CD14-positive monocyte (primary cell): ENCODE measurements around the gene PHLDB2. TPM values are rescaled to one million over a fixed set of nuclear protein-coding genes. Genes with fewer than 3 reads are reported as not detected.

ENCODE experiments used
- DNase-seq, 3 donors: peaks; one replicate each; pipeline ENCODE4 v3.0.0-alpha.2; 2011 to 2022
- H2AFZ ChIP-seq: 2 replicates; pipeline ENCODE4 v1.6.0; 2012; ENCODE audit warnings: mild to moderate bottlenecking, low read depth, low read length, inconsistent platforms; ENCODE audit not compliant: insufficient read depth, poor library complexity, severe bottlenecking
- H3K27ac ChIP-seq, 2 donors: 1 replicate in 1 of 2; 2 replicates in 1 of 2; pipeline ENCODE4 v1.5.1; 2012 to 2013; ENCODE audit warnings: low read length in 2 of 2, control low read depth in 1 of 2, inconsistent platforms in 1 of 2, low read depth in 1 of 2, mild to moderate bottlenecking in 1 of 2
- H3K27me3 ChIP-seq, 2 donors: one replicate each; pipeline versions ENCODE4 v1.6.0 to v1.6.1; 2011 to 2013; ENCODE audit warnings: low read length in 2 of 2; ENCODE audit not compliant: control insufficient read depth in 2 of 2, insufficient read depth in 2 of 2
- H3K36me3 ChIP-seq, 2 donors: replicated peaks in 1 of 2; 1 replicate in 1 of 2; 2 replicates in 1 of 2; pipeline versions ENCODE4 v1.5.1 to v1.6.1; 2012 to 2013; ENCODE audit warnings: low read length in 2 of 2, control low read depth in 1 of 2, inconsistent platforms in 1 of 2, mild to moderate bottlenecking in 1 of 2; ENCODE audit not compliant: insufficient read depth in 2 of 2, control insufficient read depth in 1 of 2
- H3K4me1 ChIP-seq, 2 donors: 1 replicate in 1 of 2; 2 replicates in 1 of 2; pipeline versions ENCODE4 v1.5.1 to v1.6.1; 2012 to 2013; ENCODE audit warnings: low read length in 2 of 2, control low read depth in 1 of 2, inconsistent platforms in 1 of 2, mild to moderate bottlenecking in 1 of 2, moderate library complexity in 1 of 2; ENCODE audit not compliant: insufficient read depth in 2 of 2, control insufficient read depth in 1 of 2
- H3K4me2 ChIP-seq: replicated peaks from 2 replicates; pipeline ENCODE3; 2012; ENCODE audit warnings: low read length, moderate library complexity, mild to moderate bottlenecking; ENCODE audit not compliant: poor library complexity, severe bottlenecking; ENCODE audit errors: extremely low read depth
- H3K4me3 ChIP-seq, 3 experiments: fragments of 200-600 bp in 1 of 3; sonication (generic) in 1 of 3; replicated peaks in 1 of 3; 1 replicate in 2 of 3; 2 replicates in 1 of 3; pipeline ENCODE4 v1.5.1; 2011 to 2013; ENCODE audit warnings: low read length in 3 of 3, mild to moderate bottlenecking in 3 of 3, control low read depth in 2 of 3, low read depth in 2 of 3, inconsistent platforms in 1 of 3, moderate library complexity in 1 of 3
- H3K79me2 ChIP-seq: 2 replicates; pipeline ENCODE4 v1.6.0; 2012; ENCODE audit warnings: mild to moderate bottlenecking, control low read depth, inconsistent platforms, low read length, moderate library complexity; ENCODE audit not compliant: insufficient read depth
- H3K9ac ChIP-seq: 2 replicates; pipeline ENCODE4 v1.6.0; 2017; ENCODE audit warnings: low read length, mild to moderate bottlenecking; ENCODE audit not compliant: insufficient read depth, poor library complexity, severe bottlenecking
- H3K9me3 ChIP-seq, 2 donors: replicated peaks in 1 of 2; 1 replicate in 1 of 2; 2 replicates in 1 of 2; pipeline versions ENCODE4 v1.5.1 to v1.6.1; 2012 to 2013; ENCODE audit warnings: low read length in 2 of 2, control low read depth in 1 of 2; ENCODE audit not compliant: control insufficient read depth in 1 of 2, insufficient read depth in 1 of 2
- H4K20me1 ChIP-seq: 2 replicates; pipeline ENCODE4 v1.6.0; 2012; ENCODE audit warnings: mild to moderate bottlenecking, low read length, control low read depth, moderate library complexity; ENCODE audit not compliant: insufficient read depth
- H3K27ac Mint-ChIP-seq, 7 donors: one replicate each; pipeline ENCODE4 v1.8.0; 2020; ENCODE audit warnings: mild to moderate bottlenecking in 7 of 7, mixed read lengths in 7 of 7, moderate library complexity in 6 of 7, inconsistent platforms in 2 of 7
- H3K27me3 Mint-ChIP-seq, 3 donors: one replicate each; pipeline ENCODE4 v1.8.0; 2021 to 2022; ENCODE audit warnings: low read depth in 3 of 3, mild to moderate bottlenecking in 3 of 3, mixed read lengths in 3 of 3, moderate library complexity in 3 of 3, inconsistent platforms in 1 of 3
- H3K36me3 Mint-ChIP-seq, 2 donors: one replicate each; pipeline ENCODE4 v1.8.0; 2020; ENCODE audit warnings: mixed read lengths in 2 of 2, inconsistent platforms in 1 of 2, mild to moderate bottlenecking in 1 of 2
- H3K4me1 Mint-ChIP-seq: one replicate; pipeline ENCODE4 v1.8.0; 2020; ENCODE audit warnings: mild to moderate bottlenecking, mixed read lengths
- H3K4me3 Mint-ChIP-seq, 2 donors: one replicate each; pipeline ENCODE4 v1.8.0; 2020; ENCODE audit warnings: mild to moderate bottlenecking in 2 of 2, mixed read lengths in 2 of 2, moderate library complexity in 1 of 2
- H3K9me3 Mint-ChIP-seq, 7 donors: one replicate each; pipeline ENCODE4 v1.8.0; 2020 to 2022; ENCODE audit warnings: mixed read lengths in 7 of 7, mild to moderate bottlenecking in 6 of 7, moderate library complexity in 6 of 7, inconsistent platforms in 2 of 7
- WGBS: methylation state at CpG from one replicate; pipeline ENCODE4 v1.1.5; 2013; ENCODE audit warnings: missing lambda C conversion rate; ENCODE audit not compliant: insufficient coverage; 5-methylcytosine and 5-hydroxymethylcytosine counted together
- intact Hi-C, 2 donors: fragments of 100-400 bp; cut with micrococcal nuclease; formaldehyde crosslinking; loops; one replicate each; pipeline versions ENCODE4 v1.15.0 to v1.15.1; 2023
- polyA plus RNA-seq, 3 donors: library from polyadenylated mRNA; depleted of rRNA in 1 of 3; unstranded in 2 of 3; stranded (reverse) in 1 of 3; fragments of 300-500 nt in 2 of 3; fragments of >200 nt in 1 of 3; fragmentation: Illumina TruSeq in 2 of 3; gene quantifications; 1 replicate in 2 of 3; 2 replicates in 1 of 3; pipeline ENCODE4 v1.2.3, GENCODE V29; 2012 to 2021
- TF ChIP-seq, protein P1 (sequence below): fragments of 200-600 bp; IDR thresholded peaks from one replicate; pipeline ENCODE4 v1.8.0; 2022; ENCODE audit warnings: antibody characterized with exemption, mild to moderate bottlenecking

The PHLDB2 gene
- polyA plus RNA-seq, 3 donors: 0.08 TPM; not detected in 2

DNA sequence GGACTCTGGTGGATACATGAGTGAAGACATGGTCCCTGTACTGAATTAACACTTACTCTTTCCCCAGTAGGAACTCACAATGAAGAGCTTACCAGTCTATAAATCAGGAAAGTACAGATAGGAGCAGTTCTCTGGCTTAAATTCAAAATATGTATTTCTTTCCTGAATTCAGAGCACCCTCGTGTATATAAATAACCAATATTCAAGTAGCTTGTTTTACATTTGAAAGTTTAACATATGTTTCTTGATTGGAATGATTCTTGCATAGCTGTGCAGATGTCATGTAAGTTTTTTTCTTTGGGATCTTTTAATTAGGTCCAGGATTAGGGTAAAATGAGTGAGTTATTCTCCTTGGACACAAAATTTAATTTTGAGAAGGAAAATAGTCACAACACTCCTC, 160.7 kb downstream of the PHLDB2 start:
- intact Hi-C loops: no loop called here

GRCh38 chr3:112020674-112021085, 161.6 kb downstream of the PHLDB2 start:
- WGBS: no CpG with 5 or more reads among the region's 1 CpG
- Mint-ChIP-seq H3K9me3 (peaks cover 0 to 12% (median 5%) of the 10 kb centered on the region in 7 donors), H3K27ac (no peak overlapping the region), H3K4me1 (peaks cover 7% of the 10 kb centered on the region), H3K36me3 (no peaks in the 10 kb centered on the region), H3K4me3 (no peak overlapping the region), H3K27me3 (no peaks in the 10 kb centered on the region)
- DNase-seq: no peak
- Histone ChIP-seq H3K9ac (no peak overlapping the region), H3K27me3 (no peaks in the 10 kb centered on the region), H2AFZ (no peak overlapping the region), H3K9me3 (no peaks in the 10 kb centered on the region), H3K79me2 (no peaks in the 10 kb centered on the region), H3K4me2 (no peak overlapping the region), H3K36me3 (no peaks in the 10 kb centered on the region), H3K4me3 (no peak overlapping the region), H4K20me1 (no peaks in the 10 kb centered on the region), H3K4me1 (no peaks in the 10 kb centered on the region), H3K27ac (no peak overlapping the region)
- TF ChIP-seq, protein P1, sequence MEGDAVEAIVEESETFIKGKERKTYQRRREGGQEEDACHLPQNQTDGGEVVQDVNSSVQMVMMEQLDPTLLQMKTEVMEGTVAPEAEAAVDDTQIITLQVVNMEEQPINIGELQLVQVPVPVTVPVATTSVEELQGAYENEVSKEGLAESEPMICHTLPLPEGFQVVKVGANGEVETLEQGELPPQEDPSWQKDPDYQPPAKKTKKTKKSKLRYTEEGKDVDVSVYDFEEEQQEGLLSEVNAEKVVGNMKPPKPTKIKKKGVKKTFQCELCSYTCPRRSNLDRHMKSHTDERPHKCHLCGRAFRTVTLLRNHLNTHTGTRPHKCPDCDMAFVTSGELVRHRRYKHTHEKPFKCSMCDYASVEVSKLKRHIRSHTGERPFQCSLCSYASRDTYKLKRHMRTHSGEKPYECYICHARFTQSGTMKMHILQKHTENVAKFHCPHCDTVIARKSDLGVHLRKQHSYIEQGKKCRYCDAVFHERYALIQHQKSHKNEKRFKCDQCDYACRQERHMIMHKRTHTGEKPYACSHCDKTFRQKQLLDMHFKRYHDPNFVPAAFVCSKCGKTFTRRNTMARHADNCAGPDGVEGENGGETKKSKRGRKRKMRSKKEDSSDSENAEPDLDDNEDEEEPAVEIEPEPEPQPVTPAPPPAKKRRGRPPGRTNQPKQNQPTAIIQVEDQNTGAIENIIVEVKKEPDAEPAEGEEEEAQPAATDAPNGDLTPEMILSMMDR: no peak
- intact Hi-C loops: no loop called here

More for the DNA sequence above, 160.7 kb downstream of the PHLDB2 start:
- H3K4me2 ChIP-seq: no peak overlapping the region
- no peaks in the 10 kb centered on the region for H3K27me3 Mint-ChIP-seq
- TF ChIP-seq, protein P1: no peak
- H4K20me1 ChIP-seq: no peaks in the 10 kb centered on the region
- no peaks in the 10 kb centered on the region for H3K36me3 Mint-ChIP-seq
- no peak for DNase-seq
- no CpG with 5 or more reads among the region's 1 CpG for WGBS
- no peak overlapping the region for H2AFZ ChIP-seq
- H3K9ac ChIP-seq: no peak overlapping the region
- H3K36me3 ChIP-seq: no peaks in the 10 kb centered on the region
- H3K27ac ChIP-seq: no peak overlapping the region
- H3K4me3 ChIP-seq: no peak overlapping the region
- no peak overlapping the region for H3K4me3 Mint-ChIP-seq
- no peaks in the 10 kb centered on the region for H3K4me1 ChIP-seq
- peaks cover 7% of the 10 kb centered on the region for H3K4me1 Mint-ChIP-seq
- no peak overlapping the region for H3K27ac Mint-ChIP-seq
- peaks cover 0 to 12% (median 5%) of the 10 kb centered on the region in 7 donors for H3K9me3 Mint-ChIP-seq
- no peaks in the 10 kb centered on the region for H3K27me3 ChIP-seq
- no peaks in the 10 kb centered on the region for H3K9me3 ChIP-seq
- H3K79me2 ChIP-seq: no peaks in the 10 kb centered on the region

Other genes starting within 250 kb of the PHLDB2 start
- under 1 TPM; 0.06 to 0.21 (median 0.08) TPM for gene PLCXD2, start 184.6 kb upstream of the PHLDB2 start, polyA plus RNA-seq
- gene ABHD10, start 119.8 kb downstream of the PHLDB2 start, polyA plus RNA-seq: 10 to 100 TPM; 15.2 to 22.3 (median 17.0) TPM
- not detected for gene TAGLN3, start 139.7 kb downstream of the PHLDB2 start, polyA plus RNA-seq
- gene TMPRSS7, start 175.5 kb downstream of the PHLDB2 start, polyA plus RNA-seq: not detected
- not detected for gene C3orf52, start 227.1 kb downstream of the PHLDB2 start, polyA plus RNA-seq